Measurements from ENCODE around the gene NLGN1.

The NLGN1 gene

DNA sequence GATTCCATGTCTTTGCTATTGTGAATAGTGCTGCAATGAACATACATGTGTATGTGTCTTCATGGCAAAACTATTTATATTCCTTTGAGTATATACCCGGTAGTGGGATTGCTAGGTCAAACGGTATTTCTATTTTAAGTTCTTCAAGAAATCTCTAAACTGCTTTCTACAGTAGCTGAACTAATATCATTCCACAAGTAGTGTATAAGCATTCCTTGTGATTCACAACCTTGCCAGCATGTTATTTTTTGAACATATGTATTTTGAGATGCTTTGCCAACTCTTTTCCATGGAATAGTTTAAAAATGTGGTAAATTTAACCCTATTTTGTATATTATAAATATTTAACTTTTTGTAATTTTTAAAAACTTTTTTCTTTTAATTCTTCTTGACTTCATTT lies 868.9 kb downstream of the NLGN1 start:
- TF ChIP-seq FOXM1 (IDR thresholded peaks at IDR 0.05; ENCODE audit: borderline replicate concordance), result no peak
- no peak for TF ChIP-seq NFRKB (IDR thresholded peaks at IDR 0.05)
- TF ChIP-seq SUZ12 (IDR thresholded peaks at IDR 0.05), result no peak
- no peak for TF ChIP-seq ELF4 (IDR thresholded peaks at IDR 0.05)
- POLR2A ChIA-PET, result no interaction called here
- DNase-seq (ENCODE audit: extremely low spot score), result no peak
- CTCF ChIA-PET, result no interaction called here

DNA sequence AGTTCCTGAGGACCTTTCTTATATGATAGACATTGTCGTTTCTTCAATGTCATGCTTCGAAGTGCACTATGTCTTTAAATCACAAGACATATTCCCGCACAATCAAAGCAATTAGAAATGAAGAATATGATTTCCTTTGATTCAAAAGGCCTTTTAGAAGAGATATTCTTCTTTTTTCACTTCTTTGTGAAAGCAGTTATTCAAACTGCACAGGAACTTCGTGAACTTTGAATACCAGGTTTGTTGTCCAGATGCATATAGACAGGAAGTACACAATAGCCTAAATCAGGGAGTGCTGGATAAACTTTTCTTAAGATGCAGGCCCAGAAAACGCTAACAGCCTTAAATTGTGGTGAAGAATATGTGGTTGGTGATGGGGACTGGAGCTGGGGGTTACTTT lies 870.5 kb downstream of the NLGN1 start:
- no peak for DNase-seq (ENCODE audit: extremely low spot score)
- no peak for TF ChIP-seq FOXK2 (IDR thresholded peaks at IDR 0.05)
- TF ChIP-seq LEF1 (IDR thresholded peaks at IDR 0.05; ENCODE audit: borderline replicate concordance), result no peak
- no peak for TF ChIP-seq L3MBTL2 (conservative IDR thresholded peaks at IDR 0.05)
- TF ChIP-seq, protein P1, sequence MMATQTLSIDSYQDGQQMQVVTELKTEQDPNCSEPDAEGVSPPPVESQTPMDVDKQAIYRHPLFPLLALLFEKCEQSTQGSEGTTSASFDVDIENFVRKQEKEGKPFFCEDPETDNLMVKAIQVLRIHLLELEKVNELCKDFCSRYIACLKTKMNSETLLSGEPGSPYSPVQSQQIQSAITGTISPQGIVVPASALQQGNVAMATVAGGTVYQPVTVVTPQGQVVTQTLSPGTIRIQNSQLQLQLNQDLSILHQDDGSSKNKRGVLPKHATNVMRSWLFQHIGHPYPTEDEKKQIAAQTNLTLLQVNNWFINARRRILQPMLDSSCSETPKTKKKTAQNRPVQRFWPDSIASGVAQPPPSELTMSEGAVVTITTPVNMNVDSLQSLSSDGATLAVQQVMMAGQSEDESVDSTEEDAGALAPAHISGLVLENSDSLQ (IDR thresholded peaks at IDR 0.05), result no peak
- no peak for TF ChIP-seq SP1 (IDR thresholded peaks at IDR 0.05)
- TF ChIP-seq NFRKB (IDR thresholded peaks at IDR 0.05), result no peak
- TF ChIP-seq ARNT (IDR thresholded peaks at IDR 0.05), result no peak
- ChIA-PET CTCF (no interaction called here), POLR2A (no interaction called here)

DNA sequence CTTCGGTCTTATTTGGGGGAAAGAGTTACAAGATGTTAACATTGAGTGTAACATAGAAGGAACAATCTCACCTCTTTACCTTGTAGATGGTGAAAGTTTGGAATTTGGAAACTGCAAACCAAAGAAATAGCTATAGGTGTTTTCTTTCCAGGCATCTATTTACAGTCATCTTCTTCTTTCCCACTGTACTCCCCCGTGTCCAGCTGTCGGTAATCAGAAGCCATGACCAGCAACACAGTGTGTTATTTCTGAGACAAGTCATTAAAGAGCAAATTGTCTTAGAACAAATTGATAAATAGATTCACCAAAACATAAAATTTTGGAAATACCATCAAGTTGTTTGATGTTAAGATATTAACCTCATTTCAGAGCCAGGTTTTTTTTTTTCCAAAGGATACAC lies 871.0 kb downstream of the NLGN1 start:
- no peak for DNase-seq (ENCODE audit: extremely low spot score)
- TF ChIP-seq SUZ12 (IDR thresholded peaks at IDR 0.05), result no peak
- no peak for TF ChIP-seq NFRKB (IDR thresholded peaks at IDR 0.05)
- no peak for TF ChIP-seq BHLHE40 (IDR thresholded peaks at IDR 0.05; ENCODE audit: borderline replicate concordance)
- no peak for TF ChIP-seq ZNF384 (IDR thresholded peaks at IDR 0.05)
- TF ChIP-seq LEF1 (IDR thresholded peaks at IDR 0.05; ENCODE audit: borderline replicate concordance), result no peak
- TF ChIP-seq, protein P1 (IDR thresholded peaks at IDR 0.05), result no peak
- no peak for TF ChIP-seq FOXK2 (IDR thresholded peaks at IDR 0.05)
- TF ChIP-seq TARDBP (IDR thresholded peaks at IDR 0.05), result no peak
- no peak for TF ChIP-seq ELF4 (IDR thresholded peaks at IDR 0.05)
- no peak for TF ChIP-seq SP1 (IDR thresholded peaks at IDR 0.05)
- TF ChIP-seq FOXM1 (IDR thresholded peaks at IDR 0.05; ENCODE audit: borderline replicate concordance), result no peak
- CTCF ChIA-PET, result no interaction called here
- POLR2A ChIA-PET, result no interaction called here

DNA sequence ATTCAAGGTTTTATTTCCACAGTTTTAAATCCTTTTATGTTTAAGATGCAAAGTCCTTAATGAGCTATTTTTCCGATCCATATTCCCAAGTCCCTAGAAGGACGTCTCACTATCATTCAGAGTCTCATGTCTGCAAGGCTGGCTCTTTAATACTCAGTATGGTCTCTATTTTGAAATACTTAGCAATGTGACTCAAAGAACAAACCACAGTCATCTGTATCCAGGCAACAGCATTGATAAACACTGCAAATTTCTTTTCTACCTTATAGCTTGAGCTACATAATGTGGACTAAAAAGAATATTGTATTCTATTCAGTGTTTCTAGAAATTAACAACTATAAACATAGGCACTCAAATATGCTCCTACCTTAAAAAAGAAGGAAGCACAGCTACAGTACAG lies 873.3 kb downstream of the NLGN1 start:
- TF ChIP-seq SP1 (IDR thresholded peaks at IDR 0.05), result no peak
- TF ChIP-seq NFRKB (IDR thresholded peaks at IDR 0.05), result no peak
- ChIA-PET CTCF (no interaction called here), POLR2A (no interaction called here)
- DNase-seq (ENCODE audit: extremely low spot score), result no peak

DNA sequence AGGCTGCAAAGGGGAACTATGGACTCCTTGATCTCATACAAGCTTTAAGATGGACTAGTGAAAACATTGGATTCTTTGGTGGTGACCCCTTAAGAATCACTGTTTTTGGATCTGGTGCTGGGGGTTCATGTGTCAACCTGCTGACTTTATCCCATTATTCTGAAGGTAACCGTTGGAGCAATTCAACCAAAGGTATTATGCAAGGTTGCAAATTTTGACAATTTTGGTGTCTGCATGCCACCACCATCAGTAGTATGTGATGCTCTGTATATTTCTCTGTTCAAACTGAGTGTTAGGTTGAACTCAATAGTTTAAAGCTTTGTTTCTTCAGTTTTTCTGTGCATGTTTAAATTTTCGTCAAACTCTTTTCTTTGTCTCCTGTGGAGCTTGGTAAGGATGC lies 877.8 kb downstream of the NLGN1 start:
- ChIA-PET POLR2A (no interaction called here), CTCF (no interaction called here)
- TF ChIP-seq ELF4 (IDR thresholded peaks at IDR 0.05), result no peak
- no peak for TF ChIP-seq NFRKB (IDR thresholded peaks at IDR 0.05)
- TF ChIP-seq LEF1 (IDR thresholded peaks at IDR 0.05; ENCODE audit: borderline replicate concordance), result no peak
- no peak for TF ChIP-seq TARDBP (IDR thresholded peaks at IDR 0.05)
- TF ChIP-seq L3MBTL2 (conservative IDR thresholded peaks at IDR 0.05), result no peak
- no peak for TF ChIP-seq BHLHE40 (IDR thresholded peaks at IDR 0.05; ENCODE audit: borderline replicate concordance)
- no peak for TF ChIP-seq FOXA1 (IDR thresholded peaks at IDR 0.05)
- TF ChIP-seq, protein P1 (IDR thresholded peaks at IDR 0.05), result no peak
- no peak for TF ChIP-seq ARNT (IDR thresholded peaks at IDR 0.05)
- no peak for TF ChIP-seq CTBP1 (IDR thresholded peaks at IDR 0.05; ENCODE audit: borderline replicate concordance)
- no peak for TF ChIP-seq SP1 (IDR thresholded peaks at IDR 0.05)
- TF ChIP-seq FOXM1 (IDR thresholded peaks at IDR 0.05; ENCODE audit: borderline replicate concordance), result no peak
- TF ChIP-seq FOXK2 (IDR thresholded peaks at IDR 0.05), result no peak
- TF ChIP-seq HDGF (IDR thresholded peaks at IDR 0.05; ENCODE audit: borderline replicate concordance), result no peak
- no peak for TF ChIP-seq SUZ12 (IDR thresholded peaks at IDR 0.05)
- no peak for TF ChIP-seq ZNF384 (IDR thresholded peaks at IDR 0.05)
- DNase-seq (ENCODE audit: extremely low spot score), result no peak

DNA sequence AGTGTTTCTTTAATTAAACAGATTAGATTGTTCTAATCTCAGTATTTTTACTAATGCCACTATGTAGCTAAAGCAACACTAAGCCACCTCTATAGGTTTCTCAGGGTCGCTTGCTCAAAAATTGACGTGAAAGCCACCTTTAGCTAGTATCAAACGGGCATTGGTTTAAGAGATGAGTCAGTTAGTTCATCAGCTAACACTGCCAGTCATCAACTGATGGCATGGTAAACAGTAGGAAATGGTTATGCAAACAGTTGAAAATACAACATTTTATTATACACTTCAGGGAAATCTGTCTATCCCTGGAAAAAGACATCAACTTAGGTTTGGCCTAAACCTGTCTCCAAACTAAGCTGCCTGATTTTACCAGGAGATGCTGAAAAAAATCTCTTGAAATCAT lies 879.3 kb downstream of the NLGN1 start:
- ChIA-PET POLR2A (no interaction called here), CTCF (no interaction called here)
- TF ChIP-seq HDGF (IDR thresholded peaks at IDR 0.05; ENCODE audit: borderline replicate concordance) (no peak), L3MBTL2 (conservative IDR thresholded peaks at IDR 0.05) (no peak), BHLHE40 (IDR thresholded peaks at IDR 0.05; ENCODE audit: borderline replicate concordance) (no peak), FOXM1 (IDR thresholded peaks at IDR 0.05; ENCODE audit: borderline replicate concordance) (no peak), TARDBP (IDR thresholded peaks at IDR 0.05) (no peak), SP1 (IDR thresholded peaks at IDR 0.05) (no peak), ELF4 (IDR thresholded peaks at IDR 0.05) (no peak), LEF1 (IDR thresholded peaks at IDR 0.05; ENCODE audit: borderline replicate concordance) (no peak), ZNF384 (IDR thresholded peaks at IDR 0.05) (no peak), ARNT (IDR thresholded peaks at IDR 0.05) (no peak), SUZ12 (IDR thresholded peaks at IDR 0.05) (no peak), FOXK2 (IDR thresholded peaks at IDR 0.05) (no peak), NFRKB (IDR thresholded peaks at IDR 0.05) (no peak), FOXA1 (IDR thresholded peaks at IDR 0.05) (no peak), CTBP1 (IDR thresholded peaks at IDR 0.05; ENCODE audit: borderline replicate concordance) (no peak)
- TF ChIP-seq, protein P1 (IDR thresholded peaks at IDR 0.05), result no peak
- DNase-seq (ENCODE audit: extremely low spot score), result no peak
